Hindlimb muscle (tissue), 1 donor: Measurements from ENCODE around the gene FBP2. TPM values are rescaled to one million over a fixed set of nuclear protein-coding genes. Genes with fewer than 3 reads are reported as not detected.

Experiments used
- DNase-seq: peaks from one replicate; pipeline ENCODE4 v3.0.0-alpha.2; 2013
- polyA plus RNA-seq: library from polyadenylated mRNA; unstranded; fragments of 120-200 nt; gene quantifications from one replicate; pipeline ENCODE4 v1.2.1, GENCODE V29; 2013; ENCODE audit not compliant: insufficient read length

Gene FBP2
- 86.4 TPM for polyA plus RNA-seq

- no peak for DNase-seq
Observed at GRCh38 chr9:94593459-94594345, at the start of gene FBP2. Gene FBP2, minus strand, starts transcription at chr9:94593824. Its CDS starts 98 bp downstream, at chr9:94593726.

GRCh38 chr9:94643176-94643575 lies 49.6 kb upstream of the FBP2 start:
- no peak for DNase-seq

GRCh38 chr9:94642501-94642900 lies 48.9 kb upstream of the FBP2 start:
- DNase-seq: no peak

GRCh38 chr9:94639999-94640376 lies 46.4 kb upstream of the FBP2 start:
- DNase-seq: no peak

- no peak for DNase-seq
Observed at GRCh38 chr9:94639061-94639998, 45.7 kb upstream of the FBP2 start, which contains the start of gene FBP1. Gene FBP1, minus strand, starts transcription at chr9:94639518. Its CDS starts 208 bp downstream, at chr9:94639310.

GRCh38 chr9:94638335-94639060 lies 44.9 kb upstream of the FBP2 start:
- DNase-seq: no peak

- peak; percentile 50 for DNase-seq
Observed at GRCh38 chr9:94632737-94633136, 39.1 kb upstream of the FBP2 start.

- no peak for DNase-seq
Observed at GRCh38 chr9:94631599-94631998, 38.0 kb upstream of the FBP2 start.

- no peak for DNase-seq
Observed at GRCh38 chr9:94630833-94631232, 37.2 kb upstream of the FBP2 start.

- no peak for DNase-seq
Observed at GRCh38 chr9:94630281-94630680, 36.7 kb upstream of the FBP2 start.

- DNase-seq: no peak
Observed at GRCh38 chr9:94627287-94627686, 33.7 kb upstream of the FBP2 start.

GRCh38 chr9:94625835-94626234 lies 32.2 kb upstream of the FBP2 start:
- no peak for DNase-seq

- no peak for DNase-seq
Observed at GRCh38 chr9:94624629-94625028, 31.0 kb upstream of the FBP2 start.

- DNase-seq: no peak
Observed at GRCh38 chr9:94623253-94623652, 29.6 kb upstream of the FBP2 start.

- DNase-seq: no peak
Observed at GRCh38 chr9:94622087-94622800, 28.6 kb upstream of the FBP2 start.

- no peak for DNase-seq
Observed at GRCh38 chr9:94619026-94619425, 25.4 kb upstream of the FBP2 start.

GRCh38 chr9:94613003-94613402 lies 19.4 kb upstream of the FBP2 start:
- no peak for DNase-seq

GRCh38 chr9:94612071-94612470 lies 18.4 kb upstream of the FBP2 start:
- DNase-seq: no peak

- DNase-seq: no peak
Observed at GRCh38 chr9:94611638-94612068, 18.0 kb upstream of the FBP2 start.

- peak; percentile 34 for DNase-seq
Observed at GRCh38 chr9:94610181-94610606, 16.6 kb upstream of the FBP2 start.

GRCh38 chr9:94607423-94607691 lies 13.7 kb upstream of the FBP2 start:
- DNase-seq: no peak
